Measurements from ENCODE around the gene SARDH. TPM values are rescaled to one million over a fixed set of nuclear protein-coding genes. Genes with fewer than 3 reads are reported as not detected.
"Not testable (repeated sequence)": the region's sequence is repeated elsewhere in the genome, so short reads cannot be mapped to it uniquely, and the experiment has no call there.

Gene SARDH
- total RNA-seq, 4 donors from 2014 or later = 0.62 to 2.3 (median 1.2) TPM; not detected in 1

- 57 to 76% methylated on average over 7 to 8 of the region's 9 CpGs for WGBS, 2 donors (ENCODE audit: low coverage in 1 of 2)
- Histone ChIP-seq H3K27me3 (peaks cover 54% of the 10 kb centered on the region), H3K4me1 (no peaks in the 10 kb centered on the region), H3K36me3 (no peaks in the 10 kb centered on the region), H3K9me3 (no peaks in the 10 kb centered on the region), H3K27ac (no peak overlapping the region), H3K4me3 (no peak overlapping the region)
- no peak for TF ChIP-seq CTCF (IDR thresholded peaks at IDR 0.05)
- TF ChIP-seq EP300 (IDR thresholded peaks at IDR 0.05) = no peak
- TF ChIP-seq POLR2AphosphoS5 (IDR thresholded peaks at IDR 0.05) = no peak
- no peak for TF ChIP-seq POLR2A (IDR thresholded peaks at IDR 0.05)
- ATAC-seq = no peak
These were observed 14.7 kb upstream of the SARDH start for GRCh38 chr9:133752739-133753446.

- Histone ChIP-seq H3K9me3 (no peaks in the 10 kb centered on the region), H3K4me3 (no peak overlapping the region), H3K4me1 (no peaks in the 10 kb centered on the region), H3K27ac (no peak overlapping the region), H3K36me3 (no peaks in the 10 kb centered on the region), H3K27me3 (peaks cover 64% of the 10 kb centered on the region)
- 79% methylated on average over 2 of the region's 9 CpGs; no CpG with 5 or more reads in 1 of the 2 donors for WGBS, 2 donors (ENCODE audit: low coverage in 1 of 2)
- ATAC-seq = no peak
- TF ChIP-seq POLR2A (IDR thresholded peaks at IDR 0.05) = no peak
- TF ChIP-seq CTCF (IDR thresholded peaks at IDR 0.05) = no peak
- TF ChIP-seq POLR2AphosphoS5 (IDR thresholded peaks at IDR 0.05) = no peak
- no peak for TF ChIP-seq EP300 (IDR thresholded peaks at IDR 0.05)
These were observed 13.0 kb upstream of the SARDH start for GRCh38 chr9:133750982-133751649.

- Histone ChIP-seq H3K4me3 (no peak overlapping the region), H3K27ac (no peak overlapping the region), H3K4me1 (no peaks in the 10 kb centered on the region), H3K9me3 (no peaks in the 10 kb centered on the region), H3K27me3 (peaks cover 40% of the 10 kb centered on the region), H3K36me3 (no peaks in the 10 kb centered on the region)
- TF ChIP-seq EP300 (IDR thresholded peaks at IDR 0.05) (no peak), POLR2AphosphoS5 (IDR thresholded peaks at IDR 0.05) (no peak), POLR2A (IDR thresholded peaks at IDR 0.05) (no peak), CTCF (IDR thresholded peaks at IDR 0.05) (no peak)
- ATAC-seq = no peak
These were observed 9.2 kb upstream of the SARDH start for GRCh38 chr9:133747309-133747708.

- H3K27me3 ChIP-seq = peaks cover 20% of the 10 kb centered on the region
These were observed 6.4 kb upstream of the SARDH start for GRCh38 chr9:133744528-133744927.

GRCh38 chr9:133742849-133743444 is 4.8 kb upstream of the SARDH start:
- no peaks in the 10 kb centered on the region for H3K9me3 ChIP-seq
- H3K36me3 ChIP-seq = no peaks in the 10 kb centered on the region
- peak in 3 of 4 experiments; percentile 76 to 97 (median 92) for TF ChIP-seq CTCF (IDR thresholded peaks at IDR 0.05)
- TF ChIP-seq EP300 (IDR thresholded peaks at IDR 0.05) = no peak
- peaks cover 0 to 8% (median 0%) of the 10 kb centered on the region in 3 donors for H3K4me1 ChIP-seq
- ATAC-seq = peak; percentile 75
- H3K27me3 ChIP-seq = peaks cover 10% of the 10 kb centered on the region
- 11 to 67% methylated on average over 1 to 6 of the region's 8 CpGs for WGBS, 2 donors (ENCODE audit: low coverage in 1 of 2)
- H3K27ac ChIP-seq = no peak overlapping the region
- no peak overlapping the region for H3K4me3 ChIP-seq

More at GRCh38 chr9:133744528-133744927, 6.4 kb upstream of the SARDH start:
- not testable (repeated sequence) for H3K9me3 ChIP-seq, H3K36me3 ChIP-seq, H3K4me3 ChIP-seq, ATAC-seq, H3K27ac ChIP-seq, H3K4me1 ChIP-seq
- WGBS, 2 donors (ENCODE audit: low coverage in 1 of 2) = no CpG with 5 or more reads among the region's 31 CpGs
